IPS DF 4.7 (cell line): ENCODE data around the gene SMARCC1.
"Not testable (repeated sequence)": the region's sequence is repeated elsewhere in the genome, so short reads cannot be mapped to it uniquely, and the experiment has no call there.

Experiments
- DNase-seq: peaks from one replicate; pipeline ENCODE4 v3.0.0-alpha.2; 2013; ENCODE audit warnings: low spot score; ENCODE audit errors: extremely low read depth

The SMARCC1 gene

DNA sequence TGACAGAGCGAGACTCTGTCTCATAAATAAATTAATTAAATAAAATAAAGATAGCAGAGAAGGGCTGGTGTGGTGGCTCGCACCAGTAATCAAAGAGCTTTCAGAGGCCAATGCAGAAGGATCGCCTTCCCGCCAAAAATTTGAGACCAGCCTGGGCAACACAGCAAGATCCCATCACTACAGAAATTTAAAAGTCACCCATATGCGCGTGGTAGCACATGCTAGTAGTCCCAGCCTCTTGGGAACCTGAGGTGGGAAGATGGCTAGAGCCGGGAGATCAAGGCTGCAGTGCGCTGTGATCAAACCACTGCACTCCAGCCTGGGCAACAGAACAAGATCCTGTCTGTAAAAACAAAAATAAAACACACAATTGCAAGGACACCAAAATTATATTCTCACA, 9.6 kb downstream of the SMARCC1 start:
- no peak for DNase-seq

DNA sequence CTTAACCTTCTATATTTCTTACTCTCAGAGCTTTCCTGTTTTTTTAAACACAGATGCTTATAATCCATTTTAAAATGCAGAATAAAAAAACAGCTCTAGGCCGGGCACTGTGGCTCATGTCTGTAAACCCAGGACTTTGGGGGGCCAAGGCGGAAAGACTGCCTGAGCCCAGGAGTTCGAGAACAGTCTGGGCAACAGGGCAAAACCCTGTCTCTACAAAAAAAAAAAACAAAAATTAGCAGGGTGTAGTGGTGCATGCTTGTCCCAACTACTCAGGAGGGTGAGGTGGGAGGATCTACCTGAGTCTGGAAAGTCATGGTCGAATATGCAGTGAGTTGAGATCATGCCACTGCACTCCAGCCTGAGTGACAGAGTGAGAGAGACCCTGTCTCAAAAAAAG, 15.5 kb downstream of the SMARCC1 start:
- DNase-seq, result no peak

DNA sequence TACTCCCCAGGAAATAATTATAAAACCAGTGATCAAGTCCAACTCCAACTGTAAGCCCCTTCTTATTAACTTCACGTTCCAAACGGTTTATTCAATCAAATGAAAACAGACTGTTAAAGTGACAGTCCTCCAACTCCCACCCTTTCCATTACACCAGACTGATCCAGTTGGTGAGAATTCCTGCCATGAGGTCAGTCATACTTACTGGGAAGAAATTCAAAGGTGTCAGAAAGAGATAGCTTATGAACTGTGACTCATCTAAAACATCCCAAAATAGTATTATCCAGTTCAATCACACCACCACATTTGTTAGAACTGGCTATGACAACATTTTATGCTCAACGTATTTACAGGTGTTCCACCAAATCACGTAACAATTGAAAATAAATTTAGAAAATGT, 19.5 kb downstream of the SMARCC1 start:
- DNase-seq, result no peak

DNA sequence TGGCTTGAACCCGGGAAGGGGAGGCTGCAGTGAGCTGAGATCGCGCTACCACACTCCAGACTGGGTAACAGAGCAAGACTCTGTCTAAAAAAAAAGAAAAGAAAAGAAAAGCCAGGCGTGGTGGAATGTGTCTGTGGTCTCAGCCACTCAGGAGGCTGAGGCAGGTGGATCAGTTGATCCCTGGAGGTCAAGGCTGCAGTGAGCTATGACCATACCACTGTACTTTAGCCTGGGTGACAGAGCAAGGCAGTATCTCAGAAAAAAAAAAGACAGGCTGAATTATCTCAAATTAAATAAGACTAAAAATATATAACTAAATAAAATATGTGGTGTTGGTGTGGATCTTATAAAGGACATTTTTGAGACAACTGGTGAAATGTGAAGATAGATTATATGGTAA, 20.6 kb downstream of the SMARCC1 start:
- DNase-seq, result no peak

DNA sequence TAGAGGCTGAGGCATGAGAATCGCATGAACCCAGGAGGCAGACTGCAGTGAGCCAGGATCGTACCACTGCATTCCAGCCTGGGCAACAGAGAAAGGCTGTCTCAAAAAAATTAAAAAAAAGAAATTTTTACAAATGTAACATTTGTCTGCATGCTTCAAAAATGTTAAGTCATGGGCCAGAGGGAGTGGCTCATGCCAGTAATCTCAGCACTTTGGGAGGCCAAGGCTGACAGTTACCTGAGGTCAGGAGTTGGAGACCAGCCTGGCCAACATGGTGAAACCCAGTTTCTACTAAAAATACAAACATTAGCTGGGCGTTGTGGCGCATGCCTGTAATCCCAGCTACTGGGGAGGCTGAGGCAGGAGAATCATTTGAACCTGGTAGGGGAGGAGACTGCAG, 21.5 kb downstream of the SMARCC1 start:
- DNase-seq, result not testable (repeated sequence)

DNA sequence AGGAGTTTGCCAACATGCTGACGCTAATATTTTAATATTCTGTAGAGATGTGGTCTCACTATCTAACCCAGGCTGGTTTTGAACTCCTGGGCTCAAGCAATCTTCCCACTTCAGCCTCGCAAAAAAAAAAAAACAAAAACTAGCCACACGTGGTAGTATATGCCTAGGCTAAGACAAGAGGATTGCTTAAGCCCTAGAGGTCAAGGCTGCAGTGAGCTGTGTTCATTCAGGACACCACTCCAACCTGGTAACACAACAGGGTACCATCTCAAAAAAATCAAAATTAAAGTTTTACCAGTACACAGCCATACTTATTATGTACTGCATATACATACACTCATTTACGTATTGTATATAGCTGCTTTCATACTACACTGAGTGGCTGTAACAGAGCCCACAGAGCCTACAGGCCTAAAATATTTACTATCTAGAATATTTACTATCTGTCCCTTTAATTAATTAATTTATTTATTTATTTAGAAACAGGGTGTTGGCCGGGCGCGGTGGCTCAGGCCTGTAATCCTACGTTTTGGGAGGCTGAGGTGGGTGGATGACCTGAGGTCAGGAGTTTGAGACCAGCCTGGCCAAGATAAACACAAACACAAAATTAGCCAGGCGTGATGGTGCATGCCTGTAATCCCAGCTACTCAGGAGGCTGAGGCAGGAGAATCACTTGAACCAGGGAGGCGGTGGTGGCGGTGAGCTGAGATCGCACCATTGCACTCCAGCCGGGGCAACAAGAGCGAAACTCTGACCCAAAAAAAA, 23.2 kb downstream of the SMARCC1 start:
- DNase-seq, result no peak

DNA sequence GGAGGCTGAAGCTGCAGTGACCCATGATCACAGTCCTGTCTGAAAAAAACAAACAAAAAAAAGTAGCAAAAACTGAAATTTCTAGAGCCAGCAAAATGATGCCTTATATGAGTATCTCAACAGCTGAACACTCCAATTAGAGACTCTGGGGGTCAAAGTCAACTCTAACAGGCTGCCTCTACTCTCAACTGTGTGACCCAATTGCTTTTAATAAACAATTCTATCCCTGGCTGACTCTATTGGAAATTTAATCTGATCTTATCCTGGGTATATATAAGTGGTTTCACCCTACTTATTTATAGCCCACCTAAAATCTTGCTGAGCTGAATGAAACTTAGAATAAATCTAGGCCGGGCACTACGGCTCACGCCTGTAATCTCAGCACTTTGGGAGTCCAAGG, 29.0 kb downstream of the SMARCC1 start:
- DNase-seq, result no peak

DNA sequence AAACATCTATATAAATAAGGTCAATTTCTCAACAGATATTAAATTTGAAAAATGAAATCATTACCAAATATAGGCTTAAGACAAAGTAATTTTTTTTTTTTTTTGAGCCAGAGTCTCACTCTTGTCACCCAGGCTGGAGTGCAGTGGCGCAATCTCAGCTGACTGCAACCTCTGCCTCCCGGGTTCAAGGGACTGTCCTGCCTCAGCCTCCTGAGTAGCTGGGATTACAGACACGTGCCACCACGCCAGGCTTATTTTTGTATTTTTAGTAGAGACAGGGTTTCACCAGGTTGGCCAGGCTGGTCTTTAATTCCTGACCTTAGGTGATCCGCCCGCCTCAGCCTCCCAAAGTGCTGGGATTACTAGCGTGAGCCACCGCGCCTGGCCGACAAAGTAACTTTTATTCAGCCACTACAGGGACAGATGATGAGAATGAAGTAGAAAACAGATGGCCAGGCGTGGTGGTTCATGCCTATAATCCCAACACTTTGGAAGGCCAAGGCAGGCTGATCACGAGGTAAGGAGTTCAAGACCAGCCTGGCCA, 30.8 kb downstream of the SMARCC1 start:
- DNase-seq, result not testable (repeated sequence)

DNA sequence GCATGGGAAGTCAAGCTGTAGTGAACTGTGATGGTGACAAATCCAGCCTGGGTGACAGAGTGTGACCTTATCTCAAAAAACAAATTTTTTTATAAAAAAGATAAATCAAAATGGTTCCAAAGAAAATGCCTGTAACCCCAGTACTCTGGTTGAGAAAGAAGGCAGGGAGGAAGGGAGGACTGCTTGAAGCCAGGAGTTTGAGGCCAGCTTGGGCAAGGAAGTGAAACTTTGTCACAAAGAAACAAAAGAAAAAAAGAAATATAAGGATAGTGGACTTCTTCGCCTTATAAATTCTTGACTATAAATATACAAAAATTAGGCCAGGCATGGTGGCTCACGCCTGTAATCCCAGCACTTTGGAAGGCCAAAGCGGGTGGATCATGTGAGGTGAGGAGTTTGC, 34.1 kb downstream of the SMARCC1 start:
- no peak for DNase-seq

DNA sequence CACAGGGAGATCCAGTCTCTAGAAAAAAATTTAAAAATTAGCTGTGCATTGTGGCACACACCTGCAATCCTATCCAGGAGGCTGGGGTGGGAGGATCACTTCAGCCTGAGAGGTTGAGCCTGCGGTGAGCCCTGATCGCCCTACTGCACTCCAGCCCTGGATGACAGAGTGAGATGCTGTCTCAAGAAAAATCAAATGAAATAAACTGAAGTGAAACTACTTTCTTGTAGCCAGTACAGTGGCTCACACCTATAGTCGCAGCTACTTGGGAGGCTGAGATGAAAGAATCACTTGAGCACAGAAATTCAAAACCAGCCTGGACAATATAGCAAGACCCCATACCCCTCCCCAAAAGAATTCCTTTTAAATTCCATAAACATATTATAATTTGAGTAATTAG, 35.4 kb downstream of the SMARCC1 start:
- no peak for DNase-seq

DNA sequence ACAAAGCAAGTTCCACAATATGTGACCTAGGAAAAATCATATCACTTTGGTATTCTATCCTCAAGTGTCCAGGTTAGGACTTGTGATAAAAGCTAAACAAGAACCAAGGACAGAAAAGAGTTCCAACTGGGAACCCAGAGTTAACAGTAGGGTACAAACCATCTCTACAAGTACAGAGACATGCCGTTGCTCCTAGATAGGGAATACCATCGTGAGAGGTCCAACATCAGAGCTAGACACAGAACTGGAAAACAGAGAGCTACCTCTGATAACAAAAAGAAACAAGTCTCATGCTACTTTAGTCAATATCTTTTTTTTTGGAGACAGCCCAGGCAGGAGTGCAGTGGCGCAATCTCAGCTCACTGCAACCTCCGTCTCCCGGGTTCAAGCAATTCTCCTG, 37.8 kb downstream of the SMARCC1 start:
- DNase-seq, result no peak

DNA sequence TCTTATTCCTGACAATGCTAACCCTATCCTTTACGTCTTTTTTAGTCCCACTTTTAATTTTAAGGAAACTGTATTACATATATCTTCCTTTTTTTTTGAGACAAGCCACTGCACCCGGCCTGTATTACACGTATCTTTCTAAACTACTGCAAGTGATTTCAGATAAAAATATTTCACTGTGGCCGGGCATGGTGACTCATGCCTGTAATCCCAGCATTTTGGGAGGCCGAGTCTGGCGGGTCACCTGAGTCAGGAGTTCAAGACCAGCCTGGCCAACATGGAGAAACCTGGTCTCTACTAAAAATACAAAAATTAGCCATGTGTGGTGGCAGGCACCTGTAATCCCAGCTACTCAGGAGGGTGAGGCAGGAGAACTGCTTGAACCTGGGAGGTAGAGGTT, 38.3 kb downstream of the SMARCC1 start:
- DNase-seq, result not testable (repeated sequence)

DNA sequence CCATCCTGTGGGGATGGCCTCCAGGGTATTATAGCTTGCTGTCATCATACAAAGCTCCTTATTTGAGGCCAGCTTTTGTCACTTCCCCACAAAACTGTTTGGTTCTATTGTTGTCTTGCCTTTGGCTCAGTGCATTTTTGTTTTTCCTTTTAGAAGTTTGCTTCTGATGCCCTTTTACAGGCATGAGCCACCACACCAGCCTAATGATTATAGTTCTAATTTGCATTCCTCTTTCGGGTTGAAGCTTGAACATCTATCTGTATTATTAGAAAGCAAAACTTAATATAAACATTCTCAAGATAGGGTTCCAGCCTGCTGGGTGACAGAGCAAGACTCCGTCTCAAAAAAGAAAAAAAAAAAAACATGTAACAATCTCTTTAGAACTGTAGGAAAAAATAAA, 39.8 kb downstream of the SMARCC1 start:
- DNase-seq, result no peak

DNA sequence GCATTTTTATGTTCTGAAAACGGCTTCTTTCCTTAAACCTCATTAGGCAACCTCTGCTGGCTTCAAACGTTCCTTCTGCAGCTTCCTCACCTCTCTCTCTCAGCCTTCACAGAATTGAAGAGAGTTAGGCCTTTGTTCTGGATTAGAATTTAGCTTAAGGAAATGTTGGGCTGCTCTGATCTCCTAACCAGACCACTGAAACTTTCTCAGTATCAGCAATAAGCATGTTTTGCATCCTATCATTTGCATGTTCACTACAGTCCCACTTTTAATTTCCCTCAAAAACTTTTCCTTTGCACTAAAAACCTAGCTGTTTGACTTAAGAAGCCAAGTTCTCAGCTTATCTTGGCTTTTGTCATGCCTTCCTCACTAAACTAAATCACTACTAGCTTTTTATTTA, 49.5 kb downstream of the SMARCC1 start:
- DNase-seq, result no peak

DNA sequence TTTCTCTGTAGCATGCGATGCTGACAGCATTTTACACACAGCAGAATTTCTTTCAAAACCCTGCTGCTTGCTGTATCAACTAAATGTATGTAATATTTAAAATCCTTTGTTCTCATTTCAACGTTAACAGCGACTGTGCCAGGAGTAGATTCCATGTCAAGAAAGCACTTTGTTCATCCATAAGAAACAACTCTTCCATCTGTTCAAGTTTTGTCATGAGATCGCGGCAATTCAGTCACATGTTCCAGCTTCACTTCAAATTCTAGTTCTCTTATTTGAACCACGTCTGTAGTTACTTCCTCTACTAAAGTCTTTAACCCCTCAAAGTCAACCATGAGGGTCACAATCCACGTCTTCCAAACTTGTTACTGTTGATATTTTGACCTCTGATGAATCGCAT, 50.6 kb downstream of the SMARCC1 start:
- DNase-seq, result no peak

DNA sequence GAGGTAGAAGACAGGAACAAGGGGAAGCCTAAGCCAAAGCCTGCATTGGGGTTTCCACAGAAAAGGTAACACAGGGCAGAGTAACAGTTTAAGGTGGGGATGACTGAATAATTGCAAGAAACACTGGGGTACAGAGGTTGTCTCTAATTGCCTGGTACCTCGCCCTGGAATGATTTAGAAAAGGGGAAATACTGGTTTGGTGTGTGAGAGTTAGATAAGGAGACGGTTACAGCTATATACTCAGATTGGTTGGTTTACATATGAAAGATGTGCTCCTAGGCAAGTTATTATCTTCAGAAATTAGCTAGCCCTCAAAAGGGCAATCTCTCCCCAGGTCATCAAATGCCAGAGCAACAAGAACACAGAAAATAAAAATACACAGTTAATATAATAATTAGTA, 58.8 kb downstream of the SMARCC1 start:
- no peak for DNase-seq

DNA sequence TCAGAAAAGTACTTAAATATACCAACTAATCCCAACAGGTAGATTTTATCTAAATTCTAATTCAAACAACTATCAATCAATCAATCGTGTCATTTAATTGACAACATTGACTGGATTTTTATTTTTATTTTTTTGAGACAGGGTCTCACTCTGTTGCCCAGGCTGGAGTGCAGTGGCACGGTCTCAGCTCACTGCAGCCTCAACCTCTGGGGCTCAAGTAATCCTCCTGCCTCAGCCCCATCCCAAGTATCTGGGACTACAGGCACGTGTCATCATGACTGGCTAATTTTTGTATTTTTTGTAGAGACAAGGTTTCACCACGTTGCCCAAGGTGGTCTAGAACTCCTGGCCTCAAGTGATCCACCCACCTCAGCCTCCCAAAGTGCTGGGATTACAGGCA, 64.2 kb downstream of the SMARCC1 start:
- DNase-seq, result not testable (repeated sequence)

DNA sequence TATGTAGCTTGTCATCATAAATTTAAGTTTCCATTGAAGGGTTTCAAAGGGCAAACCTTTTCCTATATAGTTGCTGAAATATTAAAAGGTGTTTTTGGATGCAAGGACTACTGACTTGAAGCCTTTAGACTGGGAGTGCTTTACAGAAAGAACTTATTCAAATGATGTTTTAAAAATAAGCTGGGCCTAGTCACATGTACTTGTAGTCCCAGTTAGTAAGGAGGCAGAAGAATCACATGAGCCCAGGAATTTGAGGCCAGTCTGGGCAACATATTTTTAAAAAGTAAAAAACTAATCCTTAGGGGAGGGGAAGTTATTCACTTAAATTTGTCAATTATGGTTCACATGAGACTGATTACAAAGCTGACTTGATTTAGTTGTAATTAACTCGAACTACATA, 65.0 kb downstream of the SMARCC1 start:
- DNase-seq, result no peak

DNA sequence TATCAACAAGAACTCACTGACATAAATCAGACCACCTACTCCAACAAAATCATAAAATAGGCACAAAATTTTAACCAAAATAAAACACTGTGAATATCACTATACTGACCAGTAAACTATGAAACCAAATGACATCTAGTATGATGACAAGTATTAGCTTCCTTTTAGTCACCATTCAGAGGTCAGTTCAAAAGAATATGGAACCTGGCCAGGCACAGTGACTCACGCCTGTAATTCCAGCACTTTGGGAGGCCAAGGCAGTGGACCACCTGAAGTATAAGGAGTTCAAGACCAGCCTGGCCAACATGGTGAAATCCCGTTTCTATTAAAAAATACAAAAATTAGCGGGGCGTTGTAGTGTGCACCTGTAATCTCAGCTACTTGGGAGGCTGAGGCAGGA, 65.8 kb downstream of the SMARCC1 start:
- DNase-seq, result no peak

DNA sequence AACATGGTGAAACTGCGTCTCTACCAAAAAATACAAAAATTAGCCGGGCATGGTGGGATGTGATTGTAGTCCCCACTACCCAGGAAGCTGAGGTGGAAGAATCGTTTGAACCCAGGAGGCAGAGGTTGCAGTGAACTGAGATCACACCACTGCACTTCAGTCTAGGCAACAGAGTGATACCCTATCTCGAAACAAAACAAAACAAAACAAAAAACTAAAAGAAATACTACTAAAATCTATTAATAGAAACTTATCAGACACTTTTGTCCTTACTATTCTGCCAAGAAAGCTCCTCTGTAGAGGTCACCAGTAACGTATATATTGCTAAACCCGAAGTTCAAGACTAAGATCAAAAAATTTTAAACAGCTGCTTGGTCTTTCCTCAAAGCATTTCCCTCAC, 67.1 kb downstream of the SMARCC1 start:
- DNase-seq, result no peak

DNA sequence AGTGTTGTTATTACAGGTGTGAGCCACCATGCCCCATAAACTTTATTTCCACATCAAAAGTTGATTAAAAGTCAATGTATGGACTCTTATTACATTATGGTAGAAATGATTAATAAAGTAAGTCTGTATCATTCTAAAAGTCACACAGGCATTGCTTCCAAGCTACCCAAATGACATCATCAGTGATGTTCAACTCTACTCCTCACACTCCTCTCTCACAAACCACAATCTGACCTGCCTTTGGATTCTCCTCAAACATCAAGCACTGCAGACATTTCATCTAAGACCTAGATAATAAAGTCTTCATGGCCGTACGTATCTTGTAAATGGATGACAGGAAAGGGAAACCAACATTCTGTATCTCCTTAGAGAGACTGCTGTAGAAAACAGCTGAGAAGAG, 68.0 kb downstream of the SMARCC1 start:
- DNase-seq, result no peak

DNA sequence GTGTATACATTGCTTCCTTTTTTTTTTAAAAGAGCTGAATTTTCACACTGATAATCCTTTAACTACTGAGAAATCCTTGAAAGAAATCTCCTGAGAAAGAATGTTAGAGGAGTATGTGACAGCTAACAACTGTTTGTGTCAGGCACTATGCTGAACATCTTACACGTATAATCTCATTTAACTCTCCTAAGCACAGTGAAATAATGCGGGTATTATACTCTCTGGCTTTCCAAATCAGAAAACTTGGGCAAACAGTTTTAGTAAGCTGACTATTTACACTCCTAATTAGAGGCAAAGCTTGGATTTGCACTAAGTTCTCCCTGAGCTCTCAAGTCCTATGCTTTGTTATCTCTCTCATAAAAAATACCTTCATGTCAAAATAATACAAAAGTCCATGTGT, 69.3 kb downstream of the SMARCC1 start:
- DNase-seq, result no peak

DNA sequence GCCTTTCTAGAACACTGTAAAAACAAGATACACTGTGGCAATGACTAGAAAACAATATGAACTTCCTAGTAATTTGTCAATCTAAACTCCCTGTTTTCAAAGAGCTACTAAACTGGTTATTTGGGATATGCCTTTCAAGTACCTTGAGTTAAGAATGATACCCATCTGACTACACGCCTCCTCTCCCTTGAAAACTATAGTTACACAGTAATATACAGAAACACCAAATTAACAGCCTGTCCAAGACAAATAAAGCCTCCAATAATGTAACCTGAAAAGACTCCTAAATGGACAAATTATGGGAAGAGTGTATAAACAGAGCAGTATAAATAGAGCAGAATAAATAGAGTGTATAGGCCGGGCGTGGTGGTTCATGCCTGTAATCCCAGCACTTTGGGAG, 70.1 kb downstream of the SMARCC1 start:
- DNase-seq, result no peak

DNA sequence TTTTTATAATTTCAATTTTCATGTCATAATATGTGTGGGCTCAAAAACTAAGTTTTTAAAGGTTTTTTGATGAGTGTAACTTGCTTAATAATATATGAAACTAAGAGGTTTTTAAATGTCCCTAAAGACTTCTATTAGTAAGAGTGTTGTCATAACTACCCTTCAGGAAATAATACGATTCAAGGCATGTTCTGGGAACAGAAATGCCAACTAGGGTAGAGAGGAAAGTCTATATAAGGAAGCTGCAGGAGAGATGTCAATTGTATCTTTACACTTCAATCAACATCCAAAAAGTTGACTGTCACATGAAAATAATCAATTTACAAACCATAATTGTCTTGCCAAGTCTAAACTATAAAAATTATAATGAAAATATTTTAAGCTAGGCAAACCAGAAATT, 76.3 kb downstream of the SMARCC1 start:
- no peak for DNase-seq
